GM21825 (cell line): Measurements from ENCODE around the gene ENDOG.
"Not testable (repeated sequence)": the region's sequence is repeated elsewhere in the genome, so short reads cannot be mapped to it uniquely, and the experiment has no call there.

ENCODE experiments used
- ATAC-seq: cut with Tn5 transposase; IDR thresholded peaks from one replicate; pipeline ENCODE4 v1.9.1; 2021; ENCODE audit warnings: mild to moderate bottlenecking, moderate library complexity; ENCODE audit not compliant: unreplicated experiment

The ENDOG gene

GRCh38 chr9:128818099-128818838 is at the start of gene ENDOG:
Gene ENDOG, plus strand, starts transcription at chr9:128818500. Its CDS starts 185 bp downstream, at chr9:128818685.
- peak; percentile 92 for ATAC-seq

GRCh38 chr9:128768606-128769005 is 49.7 kb upstream of the ENDOG start:
- ATAC-seq = no peak

GRCh38 chr9:128770286-128771030 is 47.8 kb upstream of the ENDOG start:
- ATAC-seq = no peak

GRCh38 chr9:128771094-128771721 is 47.1 kb upstream of the ENDOG start:
- ATAC-seq = peak; percentile 26

GRCh38 chr9:128771745-128772519 is 46.4 kb upstream of the ENDOG start, which contains the start of gene ZER1:
Gene ZER1, minus strand, starts transcription at chr9:128771927. Its CDS starts 16,362 bp downstream, at chr9:128755565.
- peak; percentile 87 for ATAC-seq

GRCh38 chr9:128773049-128773448 is 45.3 kb upstream of the ENDOG start:
- no peak for ATAC-seq

GRCh38 chr9:128774804-128775203 is 43.5 kb upstream of the ENDOG start:
- no peak for ATAC-seq

GRCh38 chr9:128780093-128780492 is 38.2 kb upstream of the ENDOG start:
- ATAC-seq = not testable (repeated sequence)

GRCh38 chr9:128781187-128782070 is 36.9 kb upstream of the ENDOG start:
- ATAC-seq = no peak

- no peak for ATAC-seq
Measured at GRCh38 chr9:128782669-128783068, 35.6 kb upstream of the ENDOG start.

GRCh38 chr9:128785427-128785826 is 32.9 kb upstream of the ENDOG start:
- ATAC-seq = no peak

GRCh38 chr9:128786681-128787601 is 31.4 kb upstream of the ENDOG start, which contains the start of gene TBC1D13:
Gene TBC1D13, plus strand, starts transcription at chr9:128787253. Its CDS starts 101 bp downstream, at chr9:128787354.
- peak; percentile 92 for ATAC-seq

GRCh38 chr9:128787659-128788058 is 30.6 kb upstream of the ENDOG start:
- no peak for ATAC-seq

- no peak for ATAC-seq
Measured at GRCh38 chr9:128788445-128788844, 29.9 kb upstream of the ENDOG start.

GRCh38 chr9:128790536-128790935 is 27.8 kb upstream of the ENDOG start:
- no peak for ATAC-seq

- no peak for ATAC-seq
Measured at GRCh38 chr9:128792134-128792533, 26.2 kb upstream of the ENDOG start.

GRCh38 chr9:128792978-128793686 is 25.2 kb upstream of the ENDOG start:
- no peak for ATAC-seq

GRCh38 chr9:128794961-128795360 is 23.3 kb upstream of the ENDOG start:
- not testable (repeated sequence) for ATAC-seq
